Choroid plexus epithelial cell (primary cell): Measurements from ENCODE around the gene CHD5.

Experiments
- DNase-seq: peaks from one replicate; pipeline ENCODE4 v3.0.0-alpha.2; 2010; ENCODE audit warnings: low read depth
- H3K4me3 ChIP-seq: 2 replicates; pipeline ENCODE4 v1.5.1; 2011; ENCODE audit warnings: low read depth, mild to moderate bottlenecking, control low read depth, low read length, moderate library complexity
- TF ChIP-seq, protein P1 (sequence below): conservative IDR thresholded peaks from 2 replicates; pipeline ENCODE4 v1.5.1; 2011; ENCODE audit warnings: low read depth, mild to moderate bottlenecking, control low read depth, inconsistent platforms, low read length, moderate library complexity

The CHD5 gene

GRCh38 chr1:6062670-6063069 is 117.5 kb downstream of the CHD5 start:
- no peak for DNase-seq
- TF ChIP-seq, protein P1, sequence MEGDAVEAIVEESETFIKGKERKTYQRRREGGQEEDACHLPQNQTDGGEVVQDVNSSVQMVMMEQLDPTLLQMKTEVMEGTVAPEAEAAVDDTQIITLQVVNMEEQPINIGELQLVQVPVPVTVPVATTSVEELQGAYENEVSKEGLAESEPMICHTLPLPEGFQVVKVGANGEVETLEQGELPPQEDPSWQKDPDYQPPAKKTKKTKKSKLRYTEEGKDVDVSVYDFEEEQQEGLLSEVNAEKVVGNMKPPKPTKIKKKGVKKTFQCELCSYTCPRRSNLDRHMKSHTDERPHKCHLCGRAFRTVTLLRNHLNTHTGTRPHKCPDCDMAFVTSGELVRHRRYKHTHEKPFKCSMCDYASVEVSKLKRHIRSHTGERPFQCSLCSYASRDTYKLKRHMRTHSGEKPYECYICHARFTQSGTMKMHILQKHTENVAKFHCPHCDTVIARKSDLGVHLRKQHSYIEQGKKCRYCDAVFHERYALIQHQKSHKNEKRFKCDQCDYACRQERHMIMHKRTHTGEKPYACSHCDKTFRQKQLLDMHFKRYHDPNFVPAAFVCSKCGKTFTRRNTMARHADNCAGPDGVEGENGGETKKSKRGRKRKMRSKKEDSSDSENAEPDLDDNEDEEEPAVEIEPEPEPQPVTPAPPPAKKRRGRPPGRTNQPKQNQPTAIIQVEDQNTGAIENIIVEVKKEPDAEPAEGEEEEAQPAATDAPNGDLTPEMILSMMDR = no peak
- no peak overlapping the region for H3K4me3 ChIP-seq

GRCh38 chr1:6059866-6060265 is 120.3 kb downstream of the CHD5 start:
- TF ChIP-seq, protein P1 = no peak
- H3K4me3 ChIP-seq = no peak overlapping the region
- DNase-seq = no peak

GRCh38 chr1:6057170-6057845 is 122.8 kb downstream of the CHD5 start:
- TF ChIP-seq, protein P1 = no peak
- DNase-seq = no peak
- H3K4me3 ChIP-seq = no peak overlapping the region

GRCh38 chr1:6056572-6056948 is 123.6 kb downstream of the CHD5 start:
- no peak overlapping the region for H3K4me3 ChIP-seq
- TF ChIP-seq, protein P1 = no peak
- no peak for DNase-seq

GRCh38 chr1:6054596-6054995 is 125.5 kb downstream of the CHD5 start:
- no peak overlapping the region for H3K4me3 ChIP-seq
- TF ChIP-seq, protein P1 = no peak
- no peak for DNase-seq

- no peak for DNase-seq
- TF ChIP-seq, protein P1 = no peak
- H3K4me3 ChIP-seq = no peak overlapping the region
These were observed 126.9 kb downstream of the CHD5 start for GRCh38 chr1:6053206-6053546.

GRCh38 chr1:6052543-6053205 is 127.4 kb downstream of the CHD5 start:
- TF ChIP-seq, protein P1 = peak; percentile 71
- no peak overlapping the region for H3K4me3 ChIP-seq
- peak; percentile 83 for DNase-seq
